DMS53 treated with DMSO at 0.1 percent for 48 hours (cell line): ENCODE results near the gene GLI1.
"Not testable (repeated sequence)": the region's sequence is repeated elsewhere in the genome, so short reads cannot be mapped to it uniquely, and the experiment has no call there.

Experiments
- DNase-seq: peaks from one replicate; lab custom pipeline; 2025; ENCODE audit not compliant: unreplicated experiment; lab: John Stamatoyannopoulos, UW

GLI1 gene

GRCh38 chr12:57441393-57441792 is 18.2 kb upstream of the GLI1 start:
- not testable (repeated sequence) for DNase-seq

GRCh38 chr12:57441846-57442427 is 17.6 kb upstream of the GLI1 start:
- no peak for DNase-seq

- DNase-seq, result not testable (repeated sequence)
Measured at GRCh38 chr12:57444337-57444736, 15.2 kb upstream of the GLI1 start.

- no peak for DNase-seq
Measured at GRCh38 chr12:57444744-57445143, 14.8 kb upstream of the GLI1 start.

GRCh38 chr12:57446292-57446960 is 13.2 kb upstream of the GLI1 start:
- DNase-seq, result no peak

- no peak for DNase-seq
Measured at GRCh38 chr12:57448669-57449068, 10.9 kb upstream of the GLI1 start.

- DNase-seq, result no peak
Measured at GRCh38 chr12:57449375-57449774, 10.2 kb upstream of the GLI1 start.

- no peak for DNase-seq
Measured at GRCh38 chr12:57450057-57450456, 9.5 kb upstream of the GLI1 start.

- DNase-seq, result no peak
Measured at GRCh38 chr12:57451233-57451778, 8.3 kb upstream of the GLI1 start.

GRCh38 chr12:57452181-57452936 is 7.2 kb upstream of the GLI1 start:
- DNase-seq, result no peak

- peak; percentile 79 for DNase-seq
Measured at GRCh38 chr12:57452937-57453509, 6.6 kb upstream of the GLI1 start.

- DNase-seq, result no peak
Measured at GRCh38 chr12:57454213-57454565, 5.4 kb upstream of the GLI1 start.

GRCh38 chr12:57454566-57455373 is 4.8 kb upstream of the GLI1 start, which contains the start of gene INHBE:
Gene INHBE (plus strand): TSS chr12:57455307. CDS start chr12:57455537, 230 bp downstream.
- DNase-seq, result peak; percentile 66

GRCh38 chr12:57455374-57456144 is 4.0 kb upstream of the GLI1 start:
- peak; percentile 66 for DNase-seq

- DNase-seq, result peak; percentile 40
Measured at GRCh38 chr12:57456145-57456700, 3.4 kb upstream of the GLI1 start.

GRCh38 chr12:57456737-57457490 is 2.7 kb upstream of the GLI1 start:
- no peak for DNase-seq

- DNase-seq, result no peak
Measured at GRCh38 chr12:57458665-57459054, 925 bp upstream of the GLI1 start.

- peak; percentile 99 for DNase-seq
Measured at GRCh38 chr12:57459055-57459749, 383 bp upstream of the GLI1 start.

GRCh38 chr12:57460468-57460784 is 841 bp downstream of the GLI1 start:
- no peak for DNase-seq
